NCI-H1417 treated with DMSO at 0.1 percent for 48 hours (cell line): Measurements from ENCODE around the gene EBP.
"Not testable (repeated sequence)": the region's sequence is repeated elsewhere in the genome, so short reads cannot be mapped to it uniquely, and the experiment has no call there.

Source experiments
- DNase-seq: peaks from one replicate; lab custom pipeline; 2025; lab: John Stamatoyannopoulos, UW

EBP gene

DNA sequence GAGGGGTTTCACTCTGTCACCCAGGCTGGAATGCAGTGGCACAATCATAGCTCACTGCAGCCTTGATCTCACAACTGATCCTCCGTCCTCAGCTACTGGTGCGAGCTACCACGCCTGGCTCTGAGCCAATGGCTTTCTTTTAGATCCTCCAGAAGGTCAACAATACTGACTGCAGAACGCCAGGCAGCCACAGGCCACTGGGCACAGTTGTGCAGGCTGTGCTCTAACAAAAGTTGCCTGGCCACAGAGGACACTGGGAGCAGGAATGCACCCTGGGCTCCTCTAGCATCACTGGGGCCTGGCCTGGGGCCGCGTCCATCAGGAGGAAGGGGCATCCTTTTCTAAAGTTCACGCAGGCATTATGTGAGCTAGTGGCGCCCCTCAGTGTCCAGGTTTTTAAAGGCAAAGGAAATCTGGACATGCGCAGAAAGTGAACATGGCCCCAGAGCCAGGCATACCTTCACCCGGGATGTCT, 27.7 kb upstream of the EBP start:
- no peak for DNase-seq

DNA sequence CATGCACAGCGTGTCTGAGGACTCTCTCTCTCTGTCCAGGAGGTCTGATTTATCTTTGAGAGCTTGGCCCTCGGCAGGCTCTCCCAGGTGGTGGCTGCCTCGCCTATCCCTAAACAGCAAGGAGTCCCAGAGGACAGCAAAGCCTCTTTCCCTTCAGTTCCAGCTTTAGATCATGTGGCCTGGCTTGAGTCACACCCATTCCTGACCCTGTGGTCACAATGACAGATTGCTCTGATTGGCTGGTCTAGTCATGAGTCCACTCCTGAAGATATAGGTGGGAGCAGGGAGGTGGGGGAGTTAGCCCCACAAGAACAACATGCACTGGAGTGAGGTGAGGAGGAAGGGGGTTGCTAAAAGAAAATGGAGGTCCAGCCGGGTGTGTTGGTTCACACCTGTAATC, 24.9 kb upstream of the EBP start:
- DNase-seq, result no peak

DNA sequence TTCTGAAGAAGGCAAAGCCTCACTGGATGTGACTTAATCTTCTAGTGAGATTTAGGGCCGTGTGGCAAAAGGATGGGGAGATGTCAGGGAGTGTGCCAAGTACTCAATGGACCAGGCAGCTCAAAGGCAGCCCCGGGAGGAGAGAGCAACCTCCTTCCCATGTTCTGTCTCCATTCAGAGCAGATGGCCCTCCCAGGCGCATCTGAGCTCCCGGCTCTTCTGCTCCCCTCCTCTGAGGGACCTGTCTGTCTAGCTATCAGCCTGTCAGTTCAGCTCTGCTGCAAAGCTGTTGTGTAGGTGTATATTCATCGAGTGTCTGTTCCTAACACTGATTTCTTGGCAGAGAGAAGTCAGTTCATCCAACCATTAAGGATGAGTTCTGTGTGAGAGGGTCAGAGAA, 23.7 kb upstream of the EBP start:
- DNase-seq, result no peak

DNA sequence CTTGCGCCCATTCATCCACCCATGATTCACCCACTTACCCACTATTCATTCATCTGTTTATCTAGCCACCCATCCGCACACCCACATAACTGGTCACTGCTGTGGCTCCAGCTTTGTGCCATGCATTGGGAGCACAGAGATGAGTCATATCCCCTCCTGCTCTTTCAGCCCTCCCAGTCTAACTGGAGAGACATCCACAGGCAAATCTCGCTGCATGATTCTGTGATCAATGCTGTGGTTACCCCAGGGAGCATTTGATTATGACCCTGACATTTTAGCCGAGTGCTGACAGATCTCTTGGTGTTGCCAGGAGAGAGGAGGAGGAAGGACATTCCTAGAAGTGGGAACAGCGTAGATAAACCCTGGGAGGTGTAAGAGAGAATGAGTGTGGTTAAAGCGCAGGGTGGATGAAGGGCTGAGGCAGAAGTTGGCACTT, 23.2 kb upstream of the EBP start:
- no peak for DNase-seq

DNA sequence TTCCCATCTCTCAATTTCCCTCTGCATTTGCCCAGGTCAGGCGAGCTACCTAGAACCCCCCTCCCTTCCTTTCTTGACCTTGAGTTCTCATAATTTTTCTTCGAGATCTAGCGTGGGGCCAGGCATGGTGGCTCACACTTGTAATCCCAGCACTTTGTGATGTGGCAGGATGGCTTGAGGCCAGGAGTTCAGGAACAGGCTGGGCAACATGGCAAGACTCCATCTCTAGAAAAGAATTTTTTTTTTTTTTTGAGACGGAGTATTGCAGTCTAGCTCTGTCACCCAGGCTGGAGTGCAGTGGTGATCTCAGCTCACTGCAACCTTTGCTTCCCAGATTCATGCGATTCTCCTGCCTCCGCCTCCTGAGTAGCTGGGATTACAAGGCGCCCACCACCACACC, 17.3 kb upstream of the EBP start:
- no peak for DNase-seq

DNA sequence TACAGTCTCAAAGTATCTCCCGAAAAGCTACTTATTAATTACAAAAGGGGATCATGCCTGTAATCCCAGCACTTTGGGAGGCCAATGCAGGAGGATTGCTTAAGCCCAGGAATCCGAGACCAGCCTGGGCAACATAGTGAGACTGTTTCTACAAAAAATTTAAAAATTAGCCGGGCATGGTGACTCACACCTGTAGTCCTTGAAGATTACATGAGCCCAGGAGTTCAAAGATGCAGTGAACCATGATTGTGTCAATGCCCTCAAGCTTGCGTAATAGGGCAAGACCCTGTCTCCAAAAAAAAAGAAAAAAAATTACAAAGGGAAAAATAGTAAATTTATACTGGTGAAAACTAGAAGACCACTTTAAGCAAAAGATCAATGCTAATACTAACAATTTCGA, 16.1 kb upstream of the EBP start:
- DNase-seq, result no peak

DNA sequence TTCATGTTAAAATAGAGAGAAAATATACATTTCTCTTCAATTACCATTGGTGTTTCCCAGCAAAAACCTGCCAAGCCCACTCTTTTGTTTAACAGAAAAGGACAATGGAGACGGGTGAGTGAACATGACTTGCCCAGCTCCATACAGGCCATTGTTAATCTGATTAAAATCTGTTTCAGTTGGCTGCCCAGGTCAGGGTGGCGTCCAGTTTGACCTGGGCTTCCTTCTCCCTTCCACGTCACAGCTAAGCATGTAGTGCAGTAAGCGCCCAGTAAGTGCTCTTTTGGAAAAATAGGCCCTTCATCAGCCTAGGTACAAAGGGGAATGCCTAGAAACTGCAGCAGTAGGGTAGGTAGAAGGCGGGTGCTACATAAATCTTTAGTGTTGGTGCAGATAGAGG, 14.4 kb upstream of the EBP start:
- no peak for DNase-seq

DNA sequence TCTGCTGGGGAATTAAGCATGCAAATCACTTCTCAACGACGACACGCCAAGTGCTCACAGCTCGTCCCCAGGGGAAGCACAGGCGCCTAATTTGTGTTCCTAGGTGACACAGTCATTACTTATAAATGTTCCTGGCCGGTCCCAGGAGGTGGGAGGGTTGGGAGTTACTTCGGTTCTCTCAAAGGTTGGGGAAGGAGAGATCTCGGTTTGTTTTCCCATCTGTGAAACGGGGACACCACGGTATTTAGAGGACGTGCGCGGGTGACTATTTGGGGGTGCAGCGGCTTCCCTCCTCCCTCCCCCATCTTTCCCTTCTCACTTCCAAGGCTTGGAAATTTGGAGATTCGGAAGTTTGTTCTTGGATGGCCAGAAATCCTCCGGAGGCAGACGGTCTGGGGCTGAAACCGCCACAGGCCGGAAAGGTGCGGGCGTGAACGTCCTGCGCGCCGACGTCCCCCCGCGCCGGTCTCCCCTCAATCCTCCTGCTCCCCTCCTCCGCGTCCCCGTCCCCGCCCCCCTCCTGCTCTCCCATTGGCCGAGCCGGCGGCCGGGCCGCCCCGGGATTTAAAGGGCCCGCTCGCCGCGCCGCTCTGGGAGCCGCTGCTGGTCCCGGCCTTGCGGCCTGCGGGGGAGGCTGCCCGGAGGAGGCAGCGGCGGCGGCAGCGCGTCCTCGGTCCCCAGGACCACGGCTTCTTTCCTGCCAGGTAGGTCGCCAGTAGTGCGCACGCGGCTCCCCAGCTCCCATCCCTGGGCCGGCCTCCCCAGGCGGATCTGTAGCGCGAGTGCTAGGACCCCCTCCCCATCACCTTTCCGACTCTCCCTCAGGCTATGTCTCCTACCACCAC, 13.0 kb upstream of the EBP start, which contains the start of gene PORCN:
Gene PORCN, plus strand, starts transcription at position 593 of the 845 bp plus-strand sequence. CDS start 829 bp downstream, outside the sequence.
- no peak for DNase-seq

DNA sequence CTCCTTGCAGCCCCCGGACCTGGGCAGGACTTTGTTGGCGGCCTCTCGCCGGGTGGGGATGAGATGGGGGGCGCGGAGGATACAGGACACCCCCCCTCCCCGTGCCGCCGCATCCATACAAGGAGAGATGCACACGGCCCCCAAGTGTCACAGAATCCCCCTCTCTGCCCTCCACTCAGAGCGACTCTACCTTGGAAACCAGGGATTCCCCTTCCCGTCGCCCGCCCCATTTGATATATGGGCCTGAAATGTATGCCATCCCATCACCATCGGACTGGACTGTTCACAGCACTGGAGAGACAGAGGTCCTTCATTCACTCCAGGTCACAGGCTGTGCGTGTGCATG, 12.4 kb upstream of the EBP start:
- no peak for DNase-seq

DNA sequence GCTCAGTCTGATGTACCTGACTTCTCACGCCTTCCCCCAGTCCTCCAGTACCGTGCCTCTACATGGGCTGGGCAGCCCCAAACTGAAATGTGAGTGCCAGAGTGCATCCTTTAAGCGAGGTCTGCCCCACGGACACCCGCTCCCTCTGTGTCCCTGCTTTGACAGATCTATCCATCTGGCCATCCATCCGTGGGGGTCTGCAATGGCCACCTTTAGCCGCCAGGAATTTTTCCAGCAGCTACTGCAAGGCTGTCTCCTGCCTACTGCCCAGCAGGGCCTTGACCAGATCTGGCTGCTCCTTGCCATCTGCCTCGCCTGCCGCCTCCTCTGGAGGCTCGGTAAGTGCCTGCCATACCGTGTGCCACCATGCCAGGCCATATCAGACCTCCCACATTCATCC, 12.0 kb upstream of the EBP start:
- no peak for DNase-seq

DNA sequence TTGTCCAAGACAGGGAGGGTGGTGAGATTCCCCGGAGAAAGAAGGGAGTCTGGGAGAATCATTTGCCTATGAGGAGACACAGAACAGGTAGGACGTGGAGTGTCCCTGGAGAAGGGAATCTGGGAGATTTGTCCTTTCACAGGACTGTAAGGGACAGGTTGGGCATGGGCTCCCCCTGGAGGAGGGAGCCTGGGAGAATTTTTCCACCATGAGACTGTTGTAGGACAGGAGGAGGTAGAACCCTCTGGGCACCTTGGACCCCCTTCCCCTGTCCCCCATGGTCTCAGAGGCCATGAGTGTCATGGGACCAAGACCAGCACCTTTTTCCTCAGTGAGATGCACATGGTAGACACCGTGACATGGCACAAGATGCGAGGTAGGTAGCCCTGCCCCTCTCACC, 10.0 kb upstream of the EBP start:
- no peak for DNase-seq

DNA sequence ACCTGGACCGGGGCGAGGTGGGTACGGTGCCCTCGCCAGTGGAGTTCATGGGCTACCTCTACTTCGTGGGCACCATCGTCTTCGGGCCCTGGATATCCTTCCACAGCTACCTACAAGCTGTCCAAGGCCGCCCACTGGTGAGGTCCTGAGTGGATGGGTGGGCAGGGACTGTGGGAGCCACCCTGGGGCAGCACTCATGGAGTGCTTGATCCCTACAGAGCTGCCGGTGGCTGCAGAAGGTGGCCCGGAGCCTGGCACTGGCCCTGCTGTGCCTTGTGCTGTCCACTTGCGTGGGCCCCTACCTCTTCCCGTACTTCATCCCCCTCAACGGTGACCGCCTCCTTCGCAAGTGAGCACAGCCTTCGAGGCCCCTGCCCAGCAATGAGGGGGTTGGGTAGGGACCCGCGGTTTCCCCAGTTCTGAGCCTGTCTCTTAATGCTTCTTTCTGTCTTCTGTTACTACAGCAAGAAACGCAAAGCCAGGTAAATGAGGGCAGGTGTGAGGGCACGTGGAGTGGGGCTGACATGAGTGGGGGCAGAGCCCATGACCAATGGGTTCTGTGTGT, 9.2 kb upstream of the EBP start:
- DNase-seq, result no peak

DNA sequence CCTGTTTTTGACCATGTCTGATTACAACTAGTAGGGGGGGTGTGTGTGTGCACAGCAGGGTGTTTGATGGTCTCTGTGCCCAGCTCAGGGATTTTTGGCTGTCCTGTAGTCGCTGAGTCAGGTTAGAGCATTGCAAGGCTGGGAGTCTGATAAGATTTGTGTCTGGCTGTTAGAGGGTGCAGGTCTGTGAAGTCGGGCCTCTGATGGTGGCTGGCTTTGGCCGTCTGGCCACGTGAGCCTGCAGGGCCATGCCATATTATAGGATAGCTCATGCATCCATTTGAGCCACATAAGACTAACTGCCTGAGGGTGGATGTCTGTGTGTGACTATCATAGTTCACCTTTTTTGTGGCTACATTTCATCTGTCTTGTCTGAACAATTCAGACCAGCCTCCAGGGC, 7.9 kb upstream of the EBP start:
- no peak for DNase-seq

DNA sequence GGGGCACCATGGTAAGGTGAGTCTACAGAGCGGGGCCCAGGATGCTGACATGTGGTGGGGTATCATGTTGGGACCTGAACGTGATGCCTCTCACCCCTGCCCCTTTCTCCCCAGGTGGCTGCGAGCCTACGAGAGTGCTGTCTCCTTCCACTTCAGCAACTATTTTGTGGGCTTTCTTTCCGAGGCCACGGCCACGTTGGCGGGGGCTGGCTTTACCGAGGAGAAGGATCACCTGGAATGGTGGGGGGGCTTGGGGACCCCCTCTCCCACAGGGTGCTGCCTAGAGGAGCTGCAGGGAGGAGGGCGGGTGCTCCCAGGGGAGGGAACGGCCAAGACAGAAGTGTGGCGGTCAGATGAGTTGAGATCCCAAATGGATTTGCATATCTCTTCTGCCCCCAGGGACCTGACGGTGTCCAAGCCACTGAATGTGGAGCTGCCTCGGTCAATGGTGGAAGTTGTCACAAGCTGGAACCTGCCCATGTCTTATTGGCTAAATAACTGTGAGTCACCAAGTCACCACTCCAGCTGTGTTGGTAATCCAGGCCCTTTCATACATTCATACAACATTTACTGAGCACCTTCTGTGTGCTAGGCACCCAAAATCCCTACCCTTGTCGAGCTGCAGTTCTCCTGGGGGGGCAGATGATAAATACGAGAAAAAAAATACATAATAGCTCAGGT, 7.3 kb upstream of the EBP start:
- DNase-seq, result no peak

DNA sequence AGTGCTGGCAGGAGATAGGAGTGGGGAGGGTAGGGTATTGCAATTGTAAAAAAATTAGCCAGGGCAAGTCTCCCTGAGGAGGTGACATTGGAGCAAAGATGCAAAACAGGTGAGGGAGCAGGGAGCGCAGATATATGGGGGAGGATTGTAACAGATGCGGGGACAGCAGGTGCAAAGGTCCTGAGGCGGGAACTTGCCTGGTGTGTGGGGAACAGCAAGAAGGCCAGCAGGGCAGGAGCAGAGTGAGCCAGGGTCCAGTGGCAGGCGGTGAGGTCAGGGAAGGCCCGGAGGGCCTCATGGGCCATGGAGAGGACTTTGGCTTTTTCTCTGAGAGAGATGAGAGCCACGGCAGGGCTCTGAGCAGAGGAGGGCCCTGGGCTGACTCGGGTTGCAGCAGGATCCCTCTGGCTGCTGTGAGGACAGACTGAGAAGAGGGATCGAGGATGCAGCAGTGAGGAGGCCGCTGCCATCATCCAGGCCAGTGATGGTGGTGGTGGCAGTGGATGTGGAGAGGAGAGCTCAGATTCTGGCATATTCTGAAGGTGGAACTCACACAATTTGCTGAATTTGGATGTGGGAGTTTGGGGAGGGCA, 6.6 kb upstream of the EBP start:
- no peak for DNase-seq

DNA sequence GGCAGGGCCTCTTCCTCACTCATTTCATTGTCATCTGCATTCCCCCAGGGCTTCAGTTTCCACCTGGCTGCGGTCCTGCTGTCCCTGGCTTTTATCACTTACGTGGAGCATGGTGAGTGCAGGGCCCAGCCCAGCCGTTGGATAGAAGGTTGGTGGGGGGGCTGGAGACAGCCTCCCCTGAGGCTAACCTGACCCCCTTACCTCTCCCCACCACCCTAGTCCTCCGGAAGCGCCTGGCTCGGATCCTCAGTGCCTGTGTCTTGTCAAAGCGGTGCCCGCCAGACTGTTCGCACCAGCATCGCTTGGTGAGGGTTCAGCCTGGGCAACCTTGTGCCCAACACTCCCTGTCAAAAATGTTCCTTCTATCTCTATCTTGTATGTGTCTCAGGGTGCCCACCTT, 5.8 kb upstream of the EBP start:
- DNase-seq, result no peak

DNA sequence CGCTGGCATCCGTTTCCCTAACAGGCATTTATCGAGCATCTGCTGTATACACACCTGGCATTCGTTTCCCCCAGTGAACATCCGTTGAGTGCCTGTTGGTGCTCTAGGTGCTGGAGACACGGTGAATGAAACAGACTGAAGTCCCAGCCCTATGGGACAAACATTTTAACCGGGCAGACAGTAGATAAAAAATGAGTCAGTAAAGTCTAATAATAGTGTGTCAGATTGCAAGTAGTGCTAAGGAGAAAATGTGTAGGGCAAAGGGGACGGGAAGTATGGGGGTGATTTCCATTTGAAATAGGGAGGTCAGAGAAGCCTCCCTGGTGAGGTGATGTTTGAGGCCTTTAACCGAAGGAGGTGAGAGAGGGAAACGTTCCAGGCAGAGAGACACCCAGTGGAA, 5.3 kb upstream of the EBP start:
- no peak for DNase-seq

DNA sequence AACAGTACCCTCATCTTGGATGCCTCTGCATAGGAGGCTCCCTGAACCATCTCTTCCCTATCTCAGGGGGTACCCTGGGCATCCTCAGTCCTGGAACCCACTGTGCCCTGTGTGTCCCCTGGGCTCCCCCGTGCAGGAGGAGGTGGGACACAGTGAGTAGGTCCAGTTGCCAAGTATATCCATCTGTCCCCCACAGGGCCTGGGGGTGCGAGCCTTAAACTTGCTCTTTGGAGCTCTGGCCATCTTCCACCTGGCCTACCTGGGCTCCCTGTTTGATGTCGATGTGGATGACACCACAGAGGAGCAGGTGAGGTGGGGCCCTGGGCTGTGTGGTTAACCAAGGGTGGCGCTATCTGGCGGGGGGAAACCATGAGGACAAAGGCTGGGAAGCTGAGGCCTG, 4.6 kb upstream of the EBP start:
- no peak for DNase-seq

DNA sequence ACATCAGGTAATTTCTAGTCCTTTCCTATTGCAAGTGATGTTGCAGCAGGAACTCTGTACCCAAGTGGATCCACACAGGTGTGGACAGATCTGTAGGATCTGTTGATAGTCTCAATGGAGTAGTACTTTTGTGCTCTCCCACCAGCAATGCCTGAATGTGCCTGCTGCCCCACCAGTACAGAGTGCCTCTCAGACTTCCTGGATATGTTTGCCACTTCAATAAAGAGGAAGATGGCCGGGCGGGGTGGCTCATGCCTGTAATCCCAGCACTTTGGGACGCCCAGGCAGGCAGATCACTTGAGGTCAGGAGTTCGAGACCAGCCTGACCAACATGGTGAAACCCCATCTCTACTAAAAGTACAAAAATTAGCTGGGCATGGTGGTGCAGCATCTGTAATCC, 2.1 kb upstream of the EBP start:
- not testable (repeated sequence) for DNase-seq

DNA sequence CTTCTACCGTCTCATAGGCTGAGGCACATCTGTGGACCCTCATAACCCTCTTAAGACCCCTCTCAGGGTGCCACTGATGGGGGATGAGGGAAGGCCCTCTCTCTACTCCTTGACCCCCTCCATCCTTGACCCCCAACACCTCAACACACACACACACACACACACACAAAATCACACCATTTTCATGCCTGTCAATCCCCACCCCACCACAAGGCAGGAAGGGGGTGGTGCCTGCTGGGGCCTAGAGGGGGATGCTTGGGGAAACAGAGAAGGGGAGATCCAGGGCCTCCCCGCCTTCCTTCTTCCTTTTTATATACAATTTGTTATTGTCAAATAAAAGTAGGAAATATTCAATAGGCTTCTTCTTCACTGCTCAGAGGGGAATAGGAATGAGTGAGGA, 1.2 kb upstream of the EBP start:
- no peak for DNase-seq

DNA sequence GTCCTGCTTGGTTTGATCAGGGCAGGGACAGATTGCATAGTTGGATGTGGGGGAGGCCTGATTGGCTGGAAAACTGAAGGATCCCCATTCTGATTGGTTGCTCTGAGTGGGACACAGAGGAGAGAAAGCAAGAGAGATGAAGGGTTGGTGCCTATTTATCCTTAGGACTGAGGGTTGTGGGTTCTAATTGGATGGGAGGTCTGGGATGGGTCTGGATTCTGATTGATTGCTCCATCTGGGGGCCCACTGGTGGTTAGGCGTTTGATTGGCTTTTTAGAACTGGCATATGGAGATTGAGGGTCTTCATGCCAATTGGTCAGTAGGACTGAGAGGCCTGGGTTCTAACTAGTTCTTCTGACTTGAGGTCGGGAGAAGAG, 644 bp upstream of the EBP start:
- no peak for DNase-seq

DNA sequence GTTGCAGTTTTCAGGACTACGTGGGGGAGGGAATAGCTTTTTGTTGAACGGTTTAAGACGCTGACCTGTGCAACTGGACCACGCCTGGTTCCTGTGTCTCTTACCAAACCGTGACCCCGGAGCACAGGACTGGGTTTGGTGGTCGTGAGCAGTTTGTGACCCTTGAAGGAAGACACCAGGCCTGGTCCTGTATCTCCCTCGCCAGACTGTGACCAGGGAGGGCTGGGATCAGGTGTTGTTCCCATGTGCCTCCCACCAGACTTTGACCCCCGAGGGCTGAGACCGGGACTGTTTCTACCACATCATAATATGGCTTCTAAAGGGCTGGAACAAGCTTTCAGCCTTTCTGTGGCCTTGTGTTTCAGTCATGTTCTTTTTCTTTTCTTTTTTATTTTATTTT, 683 bp downstream of the EBP start:
- DNase-seq, result no peak

DNA sequence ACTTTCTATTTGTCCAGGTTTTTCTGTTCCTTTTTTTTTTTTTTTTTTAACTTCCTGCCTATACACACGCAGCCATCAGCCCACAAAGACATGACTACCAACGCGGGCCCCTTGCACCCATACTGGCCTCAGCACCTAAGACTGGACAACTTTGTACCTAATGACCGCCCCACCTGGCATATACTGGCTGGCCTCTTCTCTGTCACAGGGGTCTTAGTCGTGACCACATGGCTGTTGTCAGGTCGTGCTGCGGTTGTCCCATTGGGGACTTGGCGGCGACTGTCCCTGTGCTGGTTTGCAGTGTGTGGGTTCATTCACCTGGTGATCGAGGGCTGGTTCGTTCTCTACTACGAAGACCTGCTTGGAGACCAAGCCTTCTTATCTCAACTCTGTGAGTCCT, 2.1 kb downstream of the EBP start:
- DNase-seq, result no peak
